CD4-positive, alpha-beta T cell (primary cell): ENCODE measurements around the gene CBFA2T3. TPM values are rescaled to one million over a fixed set of nuclear protein-coding genes. Genes with fewer than 3 reads are reported as not detected.

Source experiments
- ATAC-seq: fragments of 200-7000 bp; cut with Tn5 transposase; one replicate; pipeline ENCODE4 v1.10.0; 2022; ENCODE audit warnings: mild to moderate bottlenecking; ENCODE audit not compliant: poor library complexity
- CTCF ChIA-PET: fragments of 350-600 bp; sonication (Branson Sonifier 250); formaldehyde crosslinking; loops from one replicate; lab custom pipeline; 2021; ENCODE audit warnings: antibody characterized with exemption, inconsistent platforms; lab: Charles Lee
- POLR2A ChIA-PET: fragments of 350-600 bp; sonication (Branson Sonifier 250); formaldehyde crosslinking; loops from one replicate; lab custom pipeline; 2021; ENCODE audit warnings: antibody characterized with exemption, inconsistent platforms; lab: Charles Lee
- DNase-seq, 14 experiments: peaks; one replicate each; pipeline ENCODE4 v3.0.0-alpha.2; 2013 to 2020; ENCODE audit warnings: mixed read lengths in 2 of 14
- H3K27ac ChIP-seq, 2 donors: one replicate each; pipeline versions ENCODE4 v1.5.1 to v1.7.0; 2013; ENCODE audit warnings: low read length in 2 of 2, low read depth in 1 of 2, mild to moderate bottlenecking in 1 of 2
- H3K27me3 ChIP-seq, 2 experiments: 1 replicate in 1 of 2; 2 replicates in 1 of 2; pipeline versions ENCODE4 v1.6.1 to v1.7.0; 2013; ENCODE audit warnings: low read length in 2 of 2, control low read depth in 1 of 2, mild to moderate bottlenecking in 1 of 2, moderate library complexity in 1 of 2; ENCODE audit not compliant: insufficient read depth in 2 of 2, control insufficient read depth in 1 of 2
- H3K36me3 ChIP-seq: one replicate; pipeline ENCODE4 v1.6.1; 2013; ENCODE audit warnings: low read length, control low read depth; ENCODE audit not compliant: insufficient read depth
- H3K4me1 ChIP-seq: one replicate; pipeline ENCODE4 v1.6.1; 2013; ENCODE audit warnings: low read length, control low read depth; ENCODE audit not compliant: insufficient read depth
- H3K4me3 ChIP-seq: one replicate; pipeline ENCODE4 v1.5.1; 2013; ENCODE audit warnings: mild to moderate bottlenecking, low read length, moderate library complexity
- H3K9me3 ChIP-seq, 2 experiments: 1 replicate in 1 of 2; 2 replicates in 1 of 2; pipeline versions ENCODE4 v1.6.1 to v1.7.0; 2013; ENCODE audit warnings: low read length in 2 of 2, mild to moderate bottlenecking in 2 of 2, control low read depth in 1 of 2, moderate library complexity in 1 of 2; ENCODE audit not compliant: control insufficient read depth in 1 of 2, insufficient read depth in 1 of 2
- H3K27ac Mint-ChIP-seq: one replicate; pipeline ENCODE4 v1.8.0; 2020; ENCODE audit warnings: mixed read lengths
- H3K27me3 Mint-ChIP-seq: one replicate; pipeline ENCODE4 v1.8.0; 2021; ENCODE audit warnings: mixed read lengths
- H3K36me3 Mint-ChIP-seq: one replicate; pipeline ENCODE4 v1.8.0; 2021; ENCODE audit warnings: low read depth, mixed read lengths
- H3K4me1 Mint-ChIP-seq: one replicate; pipeline ENCODE4 v1.8.0; 2021; ENCODE audit warnings: low read depth, mixed read lengths
- H3K4me3 Mint-ChIP-seq: one replicate; pipeline ENCODE4 v1.8.0; 2020; ENCODE audit warnings: mild to moderate bottlenecking, mixed read lengths
- H3K9me3 Mint-ChIP-seq: one replicate; pipeline ENCODE4 v1.8.0; 2020; ENCODE audit warnings: mixed read lengths
- intact Hi-C, 2 experiments: fragments of 100-400 bp; cut with DNase I in 1 of 2; cut with micrococcal nuclease in 1 of 2; formaldehyde crosslinking; loops; one replicate each; pipeline versions ENCODE4 v1.15.1 to v1.9.0; 2023 to 2025; cut with DNase I, micrococcal nuclease
- total RNA-seq, 174 experiments: library from RNA in 2 of 174; stranded (reverse) in 2 of 174; gene quantifications; one replicate each; pipeline ENCODE4 v1.2.3 and lab custom pipeline; 2021 to 2026
- TF ChIP-seq, protein P1 (sequence below): fragments of 200-600 bp; IDR thresholded peaks from one replicate; pipeline ENCODE4 v1.8.0; 2022; ENCODE audit warnings: antibody characterized with exemption, mild to moderate bottlenecking

Gene CBFA2T3
- total RNA-seq, 2 experiments from 2014 or later = 0.80 to 1.6 TPM

DNA sequence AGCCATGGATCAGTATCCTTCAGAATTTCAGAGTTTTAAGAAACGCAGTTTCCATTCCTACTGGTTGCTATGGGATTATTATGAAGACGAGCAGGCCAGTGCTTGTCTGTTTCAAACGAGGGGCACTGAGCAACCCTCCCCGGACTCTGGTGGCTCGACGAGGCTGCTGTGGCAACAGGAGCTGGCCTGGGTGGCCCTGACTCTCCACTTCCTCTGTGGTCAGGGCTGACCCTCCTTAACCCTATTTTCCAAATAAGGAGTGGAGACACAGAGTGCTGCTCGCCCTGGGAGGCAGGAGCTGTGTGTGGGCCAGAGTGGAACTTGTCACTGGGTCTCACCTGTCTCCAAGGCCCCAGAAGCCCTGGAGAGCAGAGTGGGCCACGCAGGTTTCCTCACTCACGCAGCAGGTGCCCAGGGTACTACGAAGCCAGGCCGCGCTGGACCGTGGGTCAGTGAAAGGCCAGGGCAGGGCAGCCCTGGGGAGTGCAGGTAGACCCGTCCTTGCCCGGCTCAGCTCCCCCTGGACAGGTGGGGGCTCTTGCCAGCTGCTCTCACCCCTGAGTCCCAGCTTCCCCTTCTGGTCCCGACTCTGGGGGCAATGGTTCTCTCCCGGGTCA, 123.6 kb downstream of the CBFA2T3 start:
- CTCF ChIA-PET = no interaction called here
- ATAC-seq = no peak
- no peak overlapping the region for H3K4me3 Mint-ChIP-seq

GRCh38 chr16:88851616-88852015, 125.4 kb downstream of the CBFA2T3 start:
- POLR2A ChIA-PET = no interaction called here
- no peaks in the 10 kb centered on the region for H3K9me3 Mint-ChIP-seq
- CTCF ChIA-PET = no interaction called here

More for the DNA sequence above, 123.6 kb downstream of the CBFA2T3 start:
- peaks cover 3% of the 10 kb centered on the region for H3K27me3 Mint-ChIP-seq
- H3K4me1 ChIP-seq = peaks cover 42% of the 10 kb centered on the region
- H3K36me3 Mint-ChIP-seq = peaks cover 10% of the 10 kb centered on the region
- intact Hi-C loops = no loop called here
- TF ChIP-seq, protein P1, sequence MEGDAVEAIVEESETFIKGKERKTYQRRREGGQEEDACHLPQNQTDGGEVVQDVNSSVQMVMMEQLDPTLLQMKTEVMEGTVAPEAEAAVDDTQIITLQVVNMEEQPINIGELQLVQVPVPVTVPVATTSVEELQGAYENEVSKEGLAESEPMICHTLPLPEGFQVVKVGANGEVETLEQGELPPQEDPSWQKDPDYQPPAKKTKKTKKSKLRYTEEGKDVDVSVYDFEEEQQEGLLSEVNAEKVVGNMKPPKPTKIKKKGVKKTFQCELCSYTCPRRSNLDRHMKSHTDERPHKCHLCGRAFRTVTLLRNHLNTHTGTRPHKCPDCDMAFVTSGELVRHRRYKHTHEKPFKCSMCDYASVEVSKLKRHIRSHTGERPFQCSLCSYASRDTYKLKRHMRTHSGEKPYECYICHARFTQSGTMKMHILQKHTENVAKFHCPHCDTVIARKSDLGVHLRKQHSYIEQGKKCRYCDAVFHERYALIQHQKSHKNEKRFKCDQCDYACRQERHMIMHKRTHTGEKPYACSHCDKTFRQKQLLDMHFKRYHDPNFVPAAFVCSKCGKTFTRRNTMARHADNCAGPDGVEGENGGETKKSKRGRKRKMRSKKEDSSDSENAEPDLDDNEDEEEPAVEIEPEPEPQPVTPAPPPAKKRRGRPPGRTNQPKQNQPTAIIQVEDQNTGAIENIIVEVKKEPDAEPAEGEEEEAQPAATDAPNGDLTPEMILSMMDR = no peak
- POLR2A ChIA-PET = no interaction called here
- DNase-seq = no peak
- H3K4me3 ChIP-seq = no peak overlapping the region
- no peaks in the 10 kb centered on the region for H3K9me3 ChIP-seq
- no peak overlapping the region for H3K27ac ChIP-seq
- H3K4me1 Mint-ChIP-seq = peaks cover 22% of the 10 kb centered on the region
- H3K36me3 ChIP-seq = peaks cover 13% of the 10 kb centered on the region
- no peaks in the 10 kb centered on the region for H3K9me3 Mint-ChIP-seq
- no peaks in the 10 kb centered on the region for H3K27me3 ChIP-seq
- H3K27ac Mint-ChIP-seq = no peak overlapping the region

GRCh38 chr16:88850531-88851199, 126.3 kb downstream of the CBFA2T3 start:
- Histone ChIP-seq H3K27me3 (no peaks in the 10 kb centered on the region), H3K9me3 (no peaks in the 10 kb centered on the region), H3K4me3 (no peak overlapping the region), H3K27ac (no peak overlapping the region), H3K4me1 (peaks cover 25% of the 10 kb centered on the region), H3K36me3 (peaks cover 15% of the 10 kb centered on the region)
- H3K36me3 Mint-ChIP-seq = no peaks in the 10 kb centered on the region
- no peaks in the 10 kb centered on the region for H3K9me3 Mint-ChIP-seq
- intact Hi-C loops = no loop called here
- H3K4me3 Mint-ChIP-seq = no peak overlapping the region
- ChIA-PET POLR2A (no interaction called here), CTCF (no interaction called here)
- peaks cover 11% of the 10 kb centered on the region for H3K4me1 Mint-ChIP-seq
- ATAC-seq (no peak), DNase-seq (no peak)
- H3K27ac Mint-ChIP-seq = no peak overlapping the region
- no peaks in the 10 kb centered on the region for H3K27me3 Mint-ChIP-seq
- TF ChIP-seq, protein P1 = no peak

More at GRCh38 chr16:88851616-88852015, 125.4 kb downstream of the CBFA2T3 start:
- Histone ChIP-seq H3K4me3 (no peak overlapping the region), H3K36me3 (peaks cover 15% of the 10 kb centered on the region), H3K4me1 (peaks cover 31% of the 10 kb centered on the region), H3K27ac (no peak overlapping the region), H3K9me3 (no peaks in the 10 kb centered on the region), H3K27me3 (no peaks in the 10 kb centered on the region)
- Mint-ChIP-seq H3K4me3 (no peak overlapping the region), H3K36me3 (no peaks in the 10 kb centered on the region), H3K4me1 (peaks cover 12% of the 10 kb centered on the region), H3K27ac (no peak overlapping the region), H3K27me3 (no peaks in the 10 kb centered on the region)
- TF ChIP-seq, protein P1 = no peak
- intact Hi-C loops = no loop called here
- ATAC-seq (no peak), DNase-seq (no peak)
